ENCODE data around the gene ARSH. TPM values are rescaled to one million over a fixed set of nuclear protein-coding genes. Genes with fewer than 3 reads are reported as not detected.
"Not testable (repeated sequence)": the region's sequence is repeated elsewhere in the genome, so short reads cannot be mapped to it uniquely, and the experiment has no call there.

The ARSH gene
- total and polyA plus RNA-seq, 2 donors = 0.02 to 0.05 TPM

- WGBS = 88% methylated on average over 8 of the region's 8 CpGs
- Histone ChIP-seq H3K4me1 (ENCODE audit: control insufficient read depth in 2 of 2, insufficient read depth in 2 of 2, low read length in 2 of 2) (no peaks in the 10 kb centered on the region), H3K27ac (ENCODE audit: low read depth in 1 of 2, low read length in 1 of 2) (no peak overlapping the region), H3K27me3 (ENCODE audit: control insufficient read depth in 2 of 2, insufficient read depth in 1 of 2, low read length in 1 of 2) (no peaks in the 10 kb centered on the region), H3K9me3 (ENCODE audit: control insufficient read depth in 2 of 2, insufficient read depth in 1 of 2, low read length in 1 of 2) (no peaks in the 10 kb centered on the region), H3K36me3 (ENCODE audit: control insufficient read depth in 2 of 2, insufficient read depth in 2 of 2, low read length in 1 of 2) (no peaks in the 10 kb centered on the region), H3K4me3 (ENCODE audit: low read length in 2 of 2) (no peak overlapping the region)
- no peak for DNase-seq (ENCODE audit: low read depth in 6 of 9, low spot score in 9 of 9)
Observed at GRCh38 chrX:3024176-3024575, 17.8 kb downstream of the ARSH start.

DNA sequence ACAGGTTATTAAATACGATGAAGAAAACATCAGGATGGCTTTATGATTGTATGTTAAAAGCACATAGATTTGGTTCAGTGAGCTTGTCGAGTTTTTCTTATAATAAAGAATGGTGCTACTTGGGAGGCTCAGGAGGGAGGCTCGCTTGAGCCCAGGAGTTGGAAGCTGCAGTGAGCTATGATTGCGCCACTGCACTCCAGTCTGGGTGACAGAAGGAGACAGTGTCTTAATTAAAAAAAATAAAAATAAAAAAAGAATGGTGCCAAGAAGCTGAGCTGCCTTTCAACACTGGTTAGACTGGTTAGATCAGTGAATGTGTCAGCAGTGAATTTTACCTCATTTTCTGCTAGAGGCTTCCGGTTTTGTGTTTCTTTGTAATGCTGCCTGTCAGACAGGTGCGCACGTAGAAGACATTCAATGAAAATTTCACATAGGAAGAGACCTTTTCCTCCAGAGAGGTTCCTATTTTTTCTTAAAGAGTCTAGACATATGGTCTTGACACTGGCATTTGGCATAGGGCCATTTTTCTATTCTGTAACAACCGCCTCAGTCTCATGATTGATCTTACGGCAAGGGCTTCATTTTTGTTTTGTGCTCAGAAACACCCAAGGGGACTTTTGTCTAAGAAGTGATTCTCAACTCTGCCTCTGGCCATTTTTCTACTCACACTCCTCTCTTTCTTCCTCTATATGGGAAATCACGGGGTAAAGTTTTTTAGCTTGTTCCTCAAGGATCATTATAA lies 19.9 kb downstream of the ARSH start:
- Histone ChIP-seq H3K4me3 (ENCODE audit: low read length in 2 of 2) (no peak overlapping the region), H3K4me1 (ENCODE audit: control insufficient read depth in 2 of 2, insufficient read depth in 2 of 2, low read length in 2 of 2) (no peaks in the 10 kb centered on the region), H3K36me3 (ENCODE audit: control insufficient read depth in 2 of 2, insufficient read depth in 2 of 2, low read length in 1 of 2) (no peaks in the 10 kb centered on the region), H3K9me3 (ENCODE audit: control insufficient read depth in 2 of 2, insufficient read depth in 1 of 2, low read length in 1 of 2) (no peaks in the 10 kb centered on the region), H3K27me3 (ENCODE audit: control insufficient read depth in 2 of 2, insufficient read depth in 1 of 2, low read length in 1 of 2) (no peaks in the 10 kb centered on the region), H3K27ac (ENCODE audit: low read depth in 1 of 2, low read length in 1 of 2) (no peak overlapping the region)
- DNase-seq (ENCODE audit: low read depth in 6 of 9, low spot score in 9 of 9) = no peak
- WGBS = 43% methylated on average over 10 of the region's 10 CpGs

DNA sequence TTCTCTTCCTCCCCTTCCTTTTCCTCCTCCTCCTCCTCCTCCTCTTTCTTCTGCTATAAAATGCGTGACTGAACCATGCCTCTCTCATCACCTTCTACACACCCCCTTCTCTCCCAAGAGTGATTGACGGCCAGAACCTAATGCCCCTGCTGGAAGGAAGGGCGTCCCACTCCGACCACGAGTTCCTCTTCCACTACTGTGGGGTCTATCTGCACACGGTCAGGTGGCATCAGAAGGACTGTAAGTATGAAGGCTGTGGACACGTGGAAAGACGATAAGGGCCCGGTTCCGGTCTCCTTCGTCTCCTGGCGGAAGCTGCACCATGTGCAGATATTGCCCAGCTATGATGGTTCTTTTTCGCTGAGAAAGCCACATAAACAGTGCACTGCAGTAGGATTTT lies 22.8 kb downstream of the ARSH start:
- Histone ChIP-seq H3K27me3 (ENCODE audit: control insufficient read depth in 2 of 2, insufficient read depth in 1 of 2, low read length in 1 of 2) (no peaks in the 10 kb centered on the region), H3K9me3 (ENCODE audit: control insufficient read depth in 2 of 2, insufficient read depth in 1 of 2, low read length in 1 of 2) (no peaks in the 10 kb centered on the region), H3K4me3 (ENCODE audit: low read length in 2 of 2) (no peak overlapping the region), H3K4me1 (ENCODE audit: control insufficient read depth in 2 of 2, insufficient read depth in 2 of 2, low read length in 2 of 2) (no peaks in the 10 kb centered on the region), H3K36me3 (ENCODE audit: control insufficient read depth in 2 of 2, insufficient read depth in 2 of 2, low read length in 1 of 2) (no peaks in the 10 kb centered on the region), H3K27ac (ENCODE audit: low read depth in 1 of 2, low read length in 1 of 2) (no peak overlapping the region)
- 22% methylated on average over 13 of the region's 13 CpGs for WGBS
- no peak for DNase-seq (ENCODE audit: low read depth in 6 of 9, low spot score in 9 of 9)

- Histone ChIP-seq H3K27ac (ENCODE audit: low read depth in 1 of 2, low read length in 1 of 2) (no peak overlapping the region), H3K4me1 (ENCODE audit: control insufficient read depth in 2 of 2, insufficient read depth in 2 of 2, low read length in 2 of 2) (no peaks in the 10 kb centered on the region), H3K36me3 (ENCODE audit: control insufficient read depth in 2 of 2, insufficient read depth in 2 of 2, low read length in 1 of 2) (no peaks in the 10 kb centered on the region), H3K9me3 (ENCODE audit: control insufficient read depth in 2 of 2, insufficient read depth in 1 of 2, low read length in 1 of 2) (no peaks in the 10 kb centered on the region), H3K4me3 (ENCODE audit: low read length in 2 of 2) (no peak overlapping the region), H3K27me3 (ENCODE audit: control insufficient read depth in 2 of 2, insufficient read depth in 1 of 2, low read length in 1 of 2) (no peaks in the 10 kb centered on the region)
- DNase-seq (ENCODE audit: low read depth in 6 of 9, low spot score in 9 of 9) = no peak
- 91% methylated on average over 3 of the region's 3 CpGs for WGBS
Observed at GRCh38 chrX:3037218-3037617, 30.9 kb downstream of the ARSH start.

- WGBS = 93% methylated on average over 3 of the region's 3 CpGs
Observed at GRCh38 chrX:3044196-3044595, 37.9 kb downstream of the ARSH start.

DNA sequence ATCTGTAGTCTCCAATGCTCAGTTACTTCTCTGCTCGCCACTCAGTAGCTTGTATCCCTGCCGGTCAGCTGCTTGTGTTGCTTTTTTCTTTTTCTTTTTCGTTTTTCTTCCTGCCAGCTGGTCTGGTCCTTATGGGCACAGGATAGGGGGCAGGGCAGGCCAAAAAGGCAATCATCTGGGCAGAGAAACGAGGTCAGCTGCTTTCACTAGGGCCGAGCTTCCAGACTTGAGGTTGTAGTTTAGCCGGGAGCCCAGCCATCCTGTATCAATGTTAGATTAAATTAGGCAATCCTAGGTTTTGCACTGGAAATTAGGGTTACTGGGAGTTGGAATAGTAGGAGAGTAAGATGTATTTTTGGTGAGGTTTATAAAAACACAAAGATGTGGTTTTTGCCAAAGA lies 38.3 kb downstream of the ARSH start:
- DNase-seq (ENCODE audit: low read depth in 6 of 9, low spot score in 9 of 9) = no peak

More at GRCh38 chrX:3044196-3044595, 37.9 kb downstream of the ARSH start:
- Histone ChIP-seq H3K9me3 (ENCODE audit: control insufficient read depth in 2 of 2, insufficient read depth in 1 of 2, low read length in 1 of 2) (no peaks in the 10 kb centered on the region), H3K27me3 (ENCODE audit: control insufficient read depth in 2 of 2, insufficient read depth in 1 of 2, low read length in 1 of 2) (no peaks in the 10 kb centered on the region), H3K27ac (ENCODE audit: low read depth in 1 of 2, low read length in 1 of 2) (no peak overlapping the region), H3K36me3 (ENCODE audit: control insufficient read depth in 2 of 2, insufficient read depth in 2 of 2, low read length in 1 of 2) (no peaks in the 10 kb centered on the region), H3K4me3 (ENCODE audit: low read length in 2 of 2) (no peak overlapping the region), H3K4me1 (ENCODE audit: control insufficient read depth in 2 of 2, insufficient read depth in 2 of 2, low read length in 2 of 2) (no peaks in the 10 kb centered on the region)
- DNase-seq (ENCODE audit: low read depth in 6 of 9, low spot score in 9 of 9) = no peak

GRCh38 chrX:3046253-3047240 lies 40.2 kb downstream of the ARSH start:
- H3K36me3 ChIP-seq (ENCODE audit: control insufficient read depth in 2 of 2, insufficient read depth in 2 of 2, low read length in 1 of 2) = no peaks in the 10 kb centered on the region
- H3K4me1 ChIP-seq (ENCODE audit: control insufficient read depth in 2 of 2, insufficient read depth in 2 of 2, low read length in 2 of 2) = no peaks in the 10 kb centered on the region
- no peak for DNase-seq (ENCODE audit: low read depth in 6 of 9, low spot score in 9 of 9)
- H3K27ac ChIP-seq (ENCODE audit: low read depth in 1 of 2, low read length in 1 of 2) = no peak overlapping the region
- WGBS = 68% methylated on average over 10 of the region's 10 CpGs
- H3K4me3 ChIP-seq (ENCODE audit: low read length in 2 of 2) = no peak overlapping the region
- H3K9me3 ChIP-seq (ENCODE audit: control insufficient read depth in 2 of 2, insufficient read depth in 1 of 2, low read length in 1 of 2) = no peaks in the 10 kb centered on the region
- H3K27me3 ChIP-seq (ENCODE audit: control insufficient read depth in 2 of 2, insufficient read depth in 1 of 2, low read length in 1 of 2) = no peaks in the 10 kb centered on the region

More for the DNA sequence above, 38.3 kb downstream of the ARSH start:
- no peaks in the 10 kb centered on the region for H3K36me3 ChIP-seq (ENCODE audit: control insufficient read depth in 2 of 2, insufficient read depth in 2 of 2, low read length in 1 of 2)
- WGBS = 93% methylated on average over 6 of the region's 6 CpGs
- no peak overlapping the region for H3K27ac ChIP-seq (ENCODE audit: low read depth in 1 of 2, low read length in 1 of 2)
- no peaks in the 10 kb centered on the region for H3K27me3 ChIP-seq (ENCODE audit: control insufficient read depth in 2 of 2, insufficient read depth in 1 of 2, low read length in 1 of 2)
- H3K4me3 ChIP-seq (ENCODE audit: low read length in 2 of 2) = no peak overlapping the region
- H3K4me1 ChIP-seq (ENCODE audit: control insufficient read depth in 2 of 2, insufficient read depth in 2 of 2, low read length in 2 of 2) = no peaks in the 10 kb centered on the region
- H3K9me3 ChIP-seq (ENCODE audit: control insufficient read depth in 2 of 2, insufficient read depth in 1 of 2, low read length in 1 of 2) = no peaks in the 10 kb centered on the region

DNA sequence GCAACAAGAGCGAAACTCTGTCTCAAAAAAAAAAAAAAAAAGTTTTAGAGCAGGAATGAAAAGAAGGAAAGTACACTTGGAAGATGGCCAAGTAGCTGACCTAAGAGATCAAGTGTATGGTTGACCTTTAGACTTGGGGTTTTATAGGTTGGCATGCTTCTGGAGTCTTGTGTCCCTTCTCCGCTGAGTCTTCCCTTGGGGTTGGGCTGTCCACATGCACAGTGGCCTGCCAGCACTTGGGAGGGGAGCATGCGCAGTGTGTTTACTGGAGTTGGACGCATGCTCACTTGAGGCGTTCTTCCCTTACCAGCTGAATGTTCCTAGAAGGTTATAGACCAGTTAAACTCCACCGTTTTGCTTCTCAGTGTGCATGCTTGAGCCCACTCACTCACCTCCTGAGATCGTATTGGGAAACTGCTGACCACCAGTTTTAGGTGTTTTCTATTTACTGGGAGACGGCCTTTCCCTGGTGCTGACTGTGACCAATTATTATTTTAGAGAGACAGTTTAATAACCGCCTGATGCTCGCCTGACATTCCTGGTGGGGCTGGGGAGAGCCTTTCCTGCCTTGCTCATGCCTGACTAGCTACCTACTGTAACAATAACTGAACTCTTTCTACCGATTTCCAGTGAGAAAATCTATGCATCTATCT lies 44.3 kb downstream of the ARSH start:
- H3K27me3 ChIP-seq (ENCODE audit: control insufficient read depth in 2 of 2, insufficient read depth in 1 of 2, low read length in 1 of 2); DNase-seq (ENCODE audit: low read depth in 6 of 9, low spot score in 9 of 9); H3K27ac ChIP-seq (ENCODE audit: low read depth in 1 of 2, low read length in 1 of 2); H3K4me1 ChIP-seq (ENCODE audit: control insufficient read depth in 2 of 2, insufficient read depth in 2 of 2, low read length in 2 of 2); H3K36me3 ChIP-seq (ENCODE audit: control insufficient read depth in 2 of 2, insufficient read depth in 2 of 2, low read length in 1 of 2); H3K9me3 ChIP-seq (ENCODE audit: control insufficient read depth in 2 of 2, insufficient read depth in 1 of 2, low read length in 1 of 2); H3K4me3 ChIP-seq (ENCODE audit: low read length in 2 of 2): not testable (repeated sequence)
- 86% methylated on average over 11 of the region's 11 CpGs for WGBS

- Histone ChIP-seq H3K9me3 (ENCODE audit: control insufficient read depth in 2 of 2, insufficient read depth in 1 of 2, low read length in 1 of 2) (no peaks in the 10 kb centered on the region), H3K27ac (ENCODE audit: low read depth in 1 of 2, low read length in 1 of 2) (no peak overlapping the region), H3K4me3 (ENCODE audit: low read length in 2 of 2) (no peak overlapping the region), H3K27me3 (ENCODE audit: control insufficient read depth in 2 of 2, insufficient read depth in 1 of 2, low read length in 1 of 2) (no peaks in the 10 kb centered on the region), H3K4me1 (ENCODE audit: control insufficient read depth in 2 of 2, insufficient read depth in 2 of 2, low read length in 2 of 2) (no peaks in the 10 kb centered on the region), H3K36me3 (ENCODE audit: control insufficient read depth in 2 of 2, insufficient read depth in 2 of 2, low read length in 1 of 2) (no peaks in the 10 kb centered on the region)
- no peak for DNase-seq (ENCODE audit: low read depth in 6 of 9, low spot score in 9 of 9)
- 85% methylated on average over 3 of the region's 3 CpGs for WGBS
Observed at GRCh38 chrX:3052860-3053259, 46.5 kb downstream of the ARSH start.
